ENCODE measurements around the gene ALX3.

GRCh38 chr1:110048240-110048639 lies 22.2 kb downstream of the ALX3 start:
- TF ChIP-seq REST (IDR thresholded peaks at IDR 0.05; ENCODE audit: insufficient read depth in 1 of 2, low read depth in 2 of 2, low read length in 2 of 2), result no peak
- no peak for TF ChIP-seq POLR2AphosphoS5 (IDR thresholded peaks at IDR 0.05; ENCODE audit: low read depth, low read length)
- no peak for TF ChIP-seq SIN3A (IDR thresholded peaks at IDR 0.05; ENCODE audit: borderline replicate concordance, insufficient read depth, low read length)

Measured in PFSK-1 (cell line).